Natural killer cell (primary cell): ENCODE measurements around the gene MAPK8IP3. TPM values are rescaled to one million over a fixed set of nuclear protein-coding genes. Genes with fewer than 3 reads are reported as not detected.
"Not testable (repeated sequence)": the region's sequence is repeated elsewhere in the genome, so short reads cannot be mapped to it uniquely, and the experiment has no call there.

Source experiments
- ATAC-seq, 3 donors: fragments of 150-1000 bp in 2 of 3; fragments of 200-7000 bp in 1 of 3; cut with Tn5 transposase; 1 replicate in 1 of 3; 2 replicates in 2 of 3; pipeline ENCODE4 v1.10.0; 2021; ENCODE audit warnings: mild to moderate bottlenecking in 2 of 3, moderate library complexity in 2 of 3
- DNase-seq, 2 donors: peaks; one replicate each; pipeline versions ENCODE4 v3.0.0 to v3.0.0-alpha.2; 2013 to 2021; ENCODE audit warnings: mixed read lengths in 1 of 2
- H3K27ac ChIP-seq: one replicate; pipeline ENCODE4 v1.5.1; 2013; ENCODE audit warnings: mild to moderate bottlenecking, low read length
- H3K27me3 ChIP-seq: one replicate; pipeline ENCODE4 v1.6.1; 2013; ENCODE audit warnings: low read length; ENCODE audit not compliant: control insufficient read depth, insufficient read depth
- H3K36me3 ChIP-seq: one replicate; pipeline ENCODE4 v1.6.1; 2013; ENCODE audit warnings: low read length; ENCODE audit not compliant: control insufficient read depth, insufficient read depth
- H3K4me1 ChIP-seq: one replicate; pipeline ENCODE4 v1.6.1; 2013; ENCODE audit warnings: low read length; ENCODE audit not compliant: control insufficient read depth, insufficient read depth
- H3K4me3 ChIP-seq: one replicate; pipeline ENCODE4 v1.5.1; 2013; ENCODE audit warnings: low read length
- H3K9me3 ChIP-seq: one replicate; pipeline ENCODE4 v1.6.1; 2013; ENCODE audit warnings: low read length; ENCODE audit not compliant: control insufficient read depth, insufficient read depth
- H3K27ac Mint-ChIP-seq, 2 donors: one replicate each; pipeline ENCODE4 v1.8.0; 2022; ENCODE audit warnings: mild to moderate bottlenecking in 2 of 2, mixed read lengths in 2 of 2, moderate library complexity in 1 of 2
- H3K27me3 Mint-ChIP-seq, 2 donors: one replicate each; pipeline ENCODE4 v1.8.0; 2022; ENCODE audit warnings: low read depth in 2 of 2, mixed read lengths in 2 of 2
- H3K36me3 Mint-ChIP-seq: one replicate; pipeline ENCODE4 v1.8.0; 2022; ENCODE audit warnings: mixed read lengths
- H3K4me1 Mint-ChIP-seq, 2 donors: one replicate each; pipeline ENCODE4 v1.8.0; 2022; ENCODE audit warnings: mixed read lengths in 2 of 2
- H3K4me3 Mint-ChIP-seq: one replicate; pipeline ENCODE4 v1.8.0; 2022; ENCODE audit warnings: mild to moderate bottlenecking, moderate library complexity, mixed read lengths
- H3K9me3 Mint-ChIP-seq, 2 donors: one replicate each; pipeline ENCODE4 v1.8.0; 2022; ENCODE audit warnings: mixed read lengths in 2 of 2
- CTCF ChIP-seq: fragments of 200-600 bp; IDR thresholded peaks from one replicate; pipeline ENCODE4 v1.8.0; 2022; ENCODE audit warnings: antibody characterized with exemption
- WGBS: methylation state at CpG from one replicate; pipeline ENCODE4 v1.1.7; 2013; ENCODE audit warnings: missing lambda C conversion rate; ENCODE audit not compliant: insufficient coverage; 5-methylcytosine and 5-hydroxymethylcytosine counted together
- intact Hi-C: fragments of 100-400 bp; cut with micrococcal nuclease; formaldehyde crosslinking; loops from one replicate; pipeline ENCODE4 v1.14.2; 2022
- total RNA-seq, 4 donors: library from RNA; stranded (reverse); fragments of 120-200 nt in 1 of 4; gene quantifications; one replicate each; pipeline versions ENCODE4 v1.2.3 to v1.2.4, GENCODE V29; 2013 to 2022

MAPK8IP3 gene
- total RNA-seq, 3 donors from 2014 or later (not counting 1 experiment from before 2014, with no cell fraction given), result 272 to 291 (median 285) TPM

DNA sequence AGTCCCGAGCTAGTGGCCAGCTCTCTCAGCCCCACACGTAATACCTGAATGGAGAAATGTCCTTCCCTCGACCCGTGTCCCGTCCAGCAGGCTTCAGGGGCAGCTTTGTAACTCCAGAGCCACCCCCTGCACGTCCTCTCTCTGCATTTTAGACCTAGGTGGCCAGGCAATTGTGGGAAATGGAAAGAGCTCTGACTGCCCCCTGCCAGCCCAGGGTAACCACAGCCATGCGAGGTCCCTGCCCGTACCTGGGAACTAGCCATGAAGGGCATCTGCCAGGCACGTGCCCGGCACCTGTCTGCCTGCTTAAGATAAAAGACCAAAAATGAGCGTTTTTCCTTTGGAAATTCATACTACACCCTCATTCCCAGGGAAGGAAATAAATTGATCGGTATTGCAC is 9.2 kb downstream of the MAPK8IP3 start:
- H3K4me3 ChIP-seq, result no peak overlapping the region
- H3K4me1 ChIP-seq, result peaks cover 42% of the 10 kb centered on the region
- H3K27ac ChIP-seq, result no peak overlapping the region
- no peaks in the 10 kb centered on the region for H3K36me3 ChIP-seq
- no peaks in the 10 kb centered on the region for H3K9me3 ChIP-seq
- Mint-ChIP-seq H3K9me3 (no peaks in the 10 kb centered on the region), H3K36me3 (no peaks in the 10 kb centered on the region), H3K27me3 (no peaks in the 10 kb centered on the region), H3K4me1 (peaks cover 35 to 36% of the 10 kb centered on the region in 2 donors), H3K27ac (peak overlapping the region in 1 of 2 donors; percentile 31), H3K4me3 (no peak overlapping the region)
- intact Hi-C loops, result no loop called here
- ATAC-seq (no peak), DNase-seq (no peak)
- no peak for TF ChIP-seq CTCF
- 95% methylated on average over 12 of the region's 12 CpGs for WGBS
- no peaks in the 10 kb centered on the region for H3K27me3 ChIP-seq

DNA sequence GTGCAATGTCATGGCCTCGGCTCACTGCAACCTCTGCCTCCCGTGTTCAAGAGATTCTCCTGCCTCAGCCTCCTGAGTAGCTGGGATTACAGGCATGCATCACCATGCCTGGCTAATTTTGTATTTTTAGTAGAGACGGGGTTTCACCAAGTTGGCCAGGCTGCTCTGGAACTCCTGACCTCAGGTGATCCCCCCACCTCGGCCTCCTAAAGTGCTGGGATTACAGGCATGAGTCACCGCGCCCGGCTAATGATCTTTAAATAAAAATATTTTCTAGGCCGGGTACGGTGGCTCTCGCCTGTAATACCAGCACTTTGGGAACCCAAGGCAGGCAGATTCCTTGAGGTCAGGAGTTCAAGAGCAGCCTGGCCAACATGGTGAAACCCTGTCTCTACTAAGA is 12.2 kb downstream of the MAPK8IP3 start:
- H3K4me1 ChIP-seq, result peaks cover 61% of the 10 kb centered on the region
- H3K27ac ChIP-seq, H3K27me3 ChIP-seq, intact Hi-C loops, H3K36me3 Mint-ChIP-seq, H3K9me3 Mint-ChIP-seq, H3K36me3 ChIP-seq, H3K9me3 ChIP-seq, H3K27me3 Mint-ChIP-seq, ATAC-seq, DNase-seq, H3K4me3 ChIP-seq, H3K4me3 Mint-ChIP-seq: not testable (repeated sequence)
- Mint-ChIP-seq H3K27ac (peak overlapping the region in 1 of 2 donors; percentile 79), H3K4me1 (peaks cover 35 to 40% of the 10 kb centered on the region in 2 donors)
- WGBS, result 91% methylated on average over 10 of the region's 10 CpGs

GRCh38 chr16:1719559-1720229 is 13.7 kb downstream of the MAPK8IP3 start:
- H3K36me3 Mint-ChIP-seq, intact Hi-C loops, H3K9me3 Mint-ChIP-seq, H3K27ac ChIP-seq, H3K27me3 ChIP-seq, H3K36me3 ChIP-seq, H3K9me3 ChIP-seq, H3K27me3 Mint-ChIP-seq, H3K4me3 ChIP-seq: not testable (repeated sequence)
- peaks cover 37 to 38% of the 10 kb centered on the region in 2 donors for H3K4me1 Mint-ChIP-seq
- DNase-seq (peak in 1 of 2 donors; percentile 45), ATAC-seq (peak; percentile 39 to 48 (median 41))
- H3K27ac Mint-ChIP-seq, result peak overlapping the region; percentile 70 to 79
- peak overlapping the region; percentile 60 for H3K4me3 Mint-ChIP-seq
- WGBS, result 35% methylated on average over 4 of the region's 12 CpGs
- H3K4me1 ChIP-seq, result peaks cover 57% of the 10 kb centered on the region

DNA sequence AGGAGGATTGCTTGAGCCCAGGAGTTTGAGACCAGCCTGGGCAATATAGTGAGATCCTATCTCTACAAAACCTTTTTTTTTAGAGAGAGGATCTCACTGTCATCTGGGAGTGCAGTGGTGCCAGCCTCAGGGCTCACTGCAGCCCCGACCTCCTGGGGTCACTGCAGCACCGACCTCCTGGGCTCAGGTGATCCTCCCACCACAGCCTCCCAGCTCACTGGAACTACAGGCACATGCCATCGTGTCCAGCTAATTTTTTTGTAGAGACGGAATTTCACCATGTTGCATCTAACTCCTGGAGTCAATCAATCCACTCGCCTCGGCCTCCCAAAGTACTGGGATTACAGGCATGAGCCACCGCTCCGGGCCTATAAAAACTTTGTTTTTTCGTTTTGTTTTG is 15.4 kb downstream of the MAPK8IP3 start:
- Histone ChIP-seq H3K9me3 (no peaks in the 10 kb centered on the region), H3K27ac (no peak overlapping the region), H3K36me3 (peaks cover 14% of the 10 kb centered on the region), H3K27me3 (no peaks in the 10 kb centered on the region), H3K4me1 (peaks cover 57% of the 10 kb centered on the region), H3K4me3 (no peak overlapping the region)
- Mint-ChIP-seq H3K9me3 (no peaks in the 10 kb centered on the region), H3K27ac (peak overlapping the region; percentile 70 to 85), H3K36me3 (no peaks in the 10 kb centered on the region), H3K4me3 (no peak overlapping the region), H3K4me1 (peaks cover 31 to 33% of the 10 kb centered on the region in 2 donors), H3K27me3 (no peaks in the 10 kb centered on the region)
- 94% methylated on average over 9 of the region's 9 CpGs for WGBS
- ATAC-seq (no peak), DNase-seq (no peak)
- TF ChIP-seq CTCF, result no peak
- intact Hi-C loops, result no loop called here
